HuH-7 (cell line): Measurements from ENCODE around the gene SCNN1G.
A peak's percentile ranks its signal among the peaks of the same experiment; 100 is the strongest.

ENCODE experiments used
- DNase-seq: peaks from one replicate; pipeline ENCODE4 v3.0.0; 2011; ENCODE audit warnings: low spot score

Gene SCNN1G

GRCh38 chr16:23152386-23153178 lies 30.0 kb upstream of the SCNN1G start:
- no peak for DNase-seq

- no peak for DNase-seq
These were observed 27.0 kb upstream of the SCNN1G start for GRCh38 chr16:23155445-23156049.

GRCh38 chr16:23156110-23156509 lies 26.4 kb upstream of the SCNN1G start:
- no peak for DNase-seq

- no peak for DNase-seq
These were observed 25.5 kb upstream of the SCNN1G start for GRCh38 chr16:23156946-23157460.

GRCh38 chr16:23158114-23158513 lies 24.4 kb upstream of the SCNN1G start:
- DNase-seq = no peak

GRCh38 chr16:23160082-23160481 lies 22.5 kb upstream of the SCNN1G start:
- no peak for DNase-seq

GRCh38 chr16:23160574-23160973 lies 22.0 kb upstream of the SCNN1G start:
- DNase-seq = no peak

- DNase-seq = no peak
These were observed 18.6 kb upstream of the SCNN1G start for GRCh38 chr16:23163921-23164320.

GRCh38 chr16:23164736-23165135 lies 17.8 kb upstream of the SCNN1G start:
- DNase-seq = no peak

GRCh38 chr16:23172583-23172982 lies 10.0 kb upstream of the SCNN1G start:
- no peak for DNase-seq

GRCh38 chr16:23172994-23173393 lies 9.6 kb upstream of the SCNN1G start:
- DNase-seq = no peak

- no peak for DNase-seq
These were observed 7.9 kb upstream of the SCNN1G start for GRCh38 chr16:23174622-23175021.

- no peak for DNase-seq
These were observed 6.9 kb upstream of the SCNN1G start for GRCh38 chr16:23175651-23176050.

GRCh38 chr16:23181506-23181905 lies 1.0 kb upstream of the SCNN1G start:
- no peak for DNase-seq

- peak; percentile 88 for DNase-seq
These were observed 303 bp upstream of the SCNN1G start for GRCh38 chr16:23182206-23182678.

- no peak for DNase-seq
These were observed 958 bp downstream of the SCNN1G start for GRCh38 chr16:23183543-23183862.

GRCh38 chr16:23185656-23186055 lies 3.1 kb downstream of the SCNN1G start:
- DNase-seq = no peak

GRCh38 chr16:23186171-23186570 lies 3.6 kb downstream of the SCNN1G start:
- no peak for DNase-seq

- no peak for DNase-seq
These were observed 4.8 kb downstream of the SCNN1G start for GRCh38 chr16:23187341-23187740.

- no peak for DNase-seq
These were observed 6.4 kb downstream of the SCNN1G start for GRCh38 chr16:23188911-23189310.

- no peak for DNase-seq
These were observed 12.1 kb downstream of the SCNN1G start for GRCh38 chr16:23194497-23195221.

- no peak for DNase-seq
These were observed 12.9 kb downstream of the SCNN1G start for GRCh38 chr16:23195366-23195978.
